Measurements from ENCODE around the gene PAIP2.

The PAIP2 gene

DNA sequence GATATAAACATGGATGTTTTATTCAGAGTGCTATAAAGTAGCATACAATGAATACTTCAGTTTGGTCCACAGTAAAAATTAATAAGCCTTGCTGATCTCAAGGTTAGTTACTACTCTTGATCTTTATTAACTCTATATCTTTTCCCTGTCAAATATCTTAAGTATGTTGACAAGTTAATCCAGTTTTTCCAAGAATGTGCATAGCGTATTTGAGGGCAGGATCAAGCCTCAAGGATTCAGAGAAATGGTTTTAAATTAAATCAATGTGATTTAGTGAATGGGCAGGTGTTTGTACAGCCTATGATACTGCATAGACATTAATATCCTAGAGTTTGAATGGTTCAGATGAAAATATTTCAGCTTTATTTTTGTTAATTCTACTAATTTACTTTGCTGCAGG lies 27.4 kb upstream of the PAIP2 start:
- TF ChIP-seq, protein P1, sequence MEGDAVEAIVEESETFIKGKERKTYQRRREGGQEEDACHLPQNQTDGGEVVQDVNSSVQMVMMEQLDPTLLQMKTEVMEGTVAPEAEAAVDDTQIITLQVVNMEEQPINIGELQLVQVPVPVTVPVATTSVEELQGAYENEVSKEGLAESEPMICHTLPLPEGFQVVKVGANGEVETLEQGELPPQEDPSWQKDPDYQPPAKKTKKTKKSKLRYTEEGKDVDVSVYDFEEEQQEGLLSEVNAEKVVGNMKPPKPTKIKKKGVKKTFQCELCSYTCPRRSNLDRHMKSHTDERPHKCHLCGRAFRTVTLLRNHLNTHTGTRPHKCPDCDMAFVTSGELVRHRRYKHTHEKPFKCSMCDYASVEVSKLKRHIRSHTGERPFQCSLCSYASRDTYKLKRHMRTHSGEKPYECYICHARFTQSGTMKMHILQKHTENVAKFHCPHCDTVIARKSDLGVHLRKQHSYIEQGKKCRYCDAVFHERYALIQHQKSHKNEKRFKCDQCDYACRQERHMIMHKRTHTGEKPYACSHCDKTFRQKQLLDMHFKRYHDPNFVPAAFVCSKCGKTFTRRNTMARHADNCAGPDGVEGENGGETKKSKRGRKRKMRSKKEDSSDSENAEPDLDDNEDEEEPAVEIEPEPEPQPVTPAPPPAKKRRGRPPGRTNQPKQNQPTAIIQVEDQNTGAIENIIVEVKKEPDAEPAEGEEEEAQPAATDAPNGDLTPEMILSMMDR (IDR thresholded peaks at IDR 0.05; ENCODE audit: low read depth, low read length): no peak
- Histone ChIP-seq H3K4me3 (ENCODE audit: low read depth, low read length) (no peak overlapping the region), H3K27me3 (no peaks in the 10 kb centered on the region), H3K36me3 (peaks cover 75% of the 10 kb centered on the region), H3K4me1 (no peaks in the 10 kb centered on the region), H3K9me3 (no peaks in the 10 kb centered on the region)
- DNase-seq: no peak

DNA sequence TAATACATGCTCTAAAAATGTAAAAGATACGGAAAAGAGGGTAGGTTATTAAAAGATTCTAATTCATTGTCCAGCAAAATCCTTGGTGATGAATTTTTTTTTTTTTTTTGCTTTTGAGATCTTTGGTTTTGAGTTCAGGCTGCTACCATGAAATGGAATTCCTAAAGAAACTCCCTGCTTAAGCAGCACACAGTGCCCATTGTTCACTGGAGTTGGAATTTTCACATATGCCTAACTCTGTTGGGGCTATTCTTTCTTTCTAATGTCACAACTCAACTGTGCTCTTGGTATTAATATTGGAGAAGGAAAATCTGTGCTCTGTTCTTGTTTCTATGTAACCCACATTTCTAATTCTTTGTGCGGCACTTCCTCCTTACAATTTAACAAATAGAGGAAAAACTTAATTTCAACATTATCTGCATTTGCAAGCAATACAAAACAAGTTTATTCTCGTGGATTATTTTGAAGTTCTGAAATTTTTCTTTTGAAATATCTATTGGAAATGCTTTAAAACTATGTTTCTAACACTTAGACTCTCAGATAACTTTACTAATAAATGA lies 26.5 kb upstream of the PAIP2 start:
- H3K36me3 ChIP-seq: peaks cover 81% of the 10 kb centered on the region
- TF ChIP-seq, protein P1 (IDR thresholded peaks at IDR 0.05; ENCODE audit: low read depth, low read length): no peak
- H3K9me3 ChIP-seq: no peaks in the 10 kb centered on the region
- no peaks in the 10 kb centered on the region for H3K4me1 ChIP-seq
- H3K4me3 ChIP-seq (ENCODE audit: low read depth, low read length): no peak overlapping the region
- no peak for DNase-seq
- no peaks in the 10 kb centered on the region for H3K27me3 ChIP-seq

DNA sequence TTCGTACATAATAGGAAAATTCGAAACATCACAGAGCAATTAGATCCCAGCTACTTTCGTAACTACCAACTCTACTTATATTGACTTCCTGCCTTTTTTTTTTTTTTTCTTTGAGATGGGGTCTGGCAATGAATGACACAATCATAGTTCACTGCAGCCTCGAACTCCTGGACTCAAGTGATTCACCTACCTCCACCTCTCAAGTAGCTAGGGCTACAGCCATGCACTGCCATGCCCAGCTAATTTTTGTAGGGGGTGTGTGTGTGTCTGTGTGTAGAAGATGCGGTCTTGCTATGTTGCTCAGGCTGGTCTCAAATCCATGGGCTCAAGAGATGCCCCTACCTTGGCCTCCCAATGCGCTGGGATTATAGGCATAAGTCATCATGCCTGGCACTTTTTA lies 5.8 kb upstream of the PAIP2 start:
- Histone ChIP-seq H3K9me3 (no peaks in the 10 kb centered on the region), H3K4me1 (no peaks in the 10 kb centered on the region), H3K36me3 (peaks cover 25% of the 10 kb centered on the region), H3K27me3 (no peaks in the 10 kb centered on the region; the same call in 1 of the 2 replicates), H3K4me3 (ENCODE audit: low read depth, low read length) (no peak overlapping the region)
- DNase-seq: no peak
- TF ChIP-seq, protein P1 (IDR thresholded peaks at IDR 0.05; ENCODE audit: low read depth, low read length): no peak

DNA sequence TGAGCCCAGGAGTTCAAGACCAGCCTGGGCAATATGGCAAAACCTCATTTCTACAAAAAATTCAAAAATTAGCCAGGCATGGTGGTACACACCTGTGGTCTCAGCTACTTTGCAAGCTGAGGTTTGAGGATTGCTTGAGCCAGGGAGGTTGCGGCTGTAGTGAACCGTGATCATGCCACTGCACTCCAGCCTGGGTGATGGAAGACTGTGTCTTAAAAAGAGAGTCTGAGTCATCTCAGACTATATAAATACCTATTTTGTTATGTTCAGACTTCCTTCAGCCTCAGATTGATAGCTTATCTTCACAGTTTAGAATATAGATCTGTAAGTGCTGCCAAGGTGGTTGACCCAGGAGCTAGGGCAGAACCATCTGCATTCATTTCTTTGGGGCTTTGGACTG lies 1.6 kb upstream of the PAIP2 start:
- no peak for DNase-seq
- H3K27me3 ChIP-seq: no peaks in the 10 kb centered on the region
- no peaks in the 10 kb centered on the region for H3K9me3 ChIP-seq
- no peak overlapping the region for H3K4me3 ChIP-seq (ENCODE audit: low read depth, low read length)
- peaks cover 4% of the 10 kb centered on the region for H3K36me3 ChIP-seq
- TF ChIP-seq, protein P1 (IDR thresholded peaks at IDR 0.05; ENCODE audit: low read depth, low read length): no peak
- H3K4me1 ChIP-seq: no peaks in the 10 kb centered on the region

DNA sequence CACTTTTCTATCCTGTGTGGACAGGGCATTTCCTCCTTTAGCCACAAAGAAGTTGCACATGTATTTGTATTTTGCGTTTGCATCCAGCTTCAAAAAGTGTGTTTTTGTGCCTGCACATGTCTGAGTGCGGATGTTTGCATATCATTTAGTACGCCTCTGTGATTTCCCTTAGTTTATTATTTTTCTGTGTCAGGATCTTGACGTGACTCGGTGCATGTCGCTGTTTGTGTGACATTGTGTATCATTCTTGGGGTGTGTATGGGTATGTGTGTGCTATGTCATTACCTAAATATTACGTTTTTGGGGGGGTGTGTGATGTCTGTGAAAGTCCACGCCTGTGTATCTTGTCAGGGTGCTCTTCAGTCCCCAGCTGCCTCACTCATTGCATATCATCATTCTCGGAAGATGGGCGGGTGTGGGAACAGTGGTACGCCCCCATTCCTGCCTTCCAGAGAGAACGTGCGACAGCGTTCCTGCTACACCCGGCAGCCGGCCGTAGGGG lies 416 bp upstream of the PAIP2 start:
- no peaks in the 10 kb centered on the region for H3K27me3 ChIP-seq
- no peaks in the 10 kb centered on the region for H3K4me1 ChIP-seq
- no peak for DNase-seq
- TF ChIP-seq, protein P1 (IDR thresholded peaks at IDR 0.05; ENCODE audit: low read depth, low read length): no peak
- peaks cover 8% of the 10 kb centered on the region for H3K36me3 ChIP-seq
- peak overlapping the region; percentile 98 for H3K4me3 ChIP-seq (ENCODE audit: low read depth, low read length)
- no peaks in the 10 kb centered on the region for H3K9me3 ChIP-seq

DNA sequence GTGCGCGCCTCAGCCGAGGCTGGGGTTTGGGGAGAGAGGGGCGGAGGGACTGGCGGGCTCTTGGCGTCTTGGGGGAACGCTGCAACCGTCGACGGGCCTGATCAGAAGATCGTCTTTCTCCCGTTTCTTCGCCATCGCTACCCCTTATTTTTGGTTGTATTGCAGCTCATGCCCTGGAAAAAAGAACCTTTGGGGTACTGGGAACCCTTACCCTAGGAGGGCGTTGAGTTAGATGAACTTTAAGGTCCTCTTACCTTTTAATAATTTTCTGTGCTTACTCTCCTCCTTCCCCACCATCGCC lies 719 bp downstream of the PAIP2 start:
- H3K4me3 ChIP-seq (ENCODE audit: low read depth, low read length): peak overlapping the region; percentile 98
- no peaks in the 10 kb centered on the region for H3K9me3 ChIP-seq
- no peaks in the 10 kb centered on the region for H3K27me3 ChIP-seq
- TF ChIP-seq, protein P1 (IDR thresholded peaks at IDR 0.05; ENCODE audit: low read depth, low read length): no peak
- H3K4me1 ChIP-seq: no peaks in the 10 kb centered on the region
- no peak for DNase-seq
- H3K36me3 ChIP-seq: peaks cover 8% of the 10 kb centered on the region

Data from BE2C (cell line).